ENCODE results near the gene ACBD3.

Gene ACBD3

GRCh38 chr1:226216056-226216455 is 29.5 kb upstream of the ACBD3 start:
- H4K20me1 ChIP-seq (ENCODE audit: insufficient read depth, low read length): no peaks in the 10 kb centered on the region
- H3K4me1 ChIP-seq (ENCODE audit: low read length): no peaks in the 10 kb centered on the region
- no peaks in the 10 kb centered on the region for H3F3A ChIP-seq (ENCODE audit: insufficient read depth, low read length)
- no peak overlapping the region for H2AFZ ChIP-seq (ENCODE audit: low read length)
- H3K4me3 ChIP-seq (ENCODE audit: low read length): no peak overlapping the region
- no peak overlapping the region for H3K27ac ChIP-seq (ENCODE audit: low read length)
- H3K79me2 ChIP-seq (ENCODE audit: low read length): no peaks in the 10 kb centered on the region
- H3K9me3 ChIP-seq (replicated peaks; ENCODE audit: insufficient read depth, low read length): no peaks in the 10 kb centered on the region
- no peak overlapping the region for H3K9ac ChIP-seq (ENCODE audit: low read length)
- TF ChIP-seq EZH2phosphoT487 (IDR thresholded peaks at IDR 0.05; ENCODE audit: low read length) (no peak), CTCF (IDR thresholded peaks at IDR 0.05; ENCODE audit: low read length) (no peak), EZH2 (optimal IDR thresholded peaks at IDR 0.05; ENCODE audit: low read depth, low read length) (no peak)
- no peaks in the 10 kb centered on the region for H3K36me3 ChIP-seq (replicated peaks; ENCODE audit: insufficient read depth, low read length)
- H3K9me2 ChIP-seq (replicated peaks; ENCODE audit: insufficient read depth, low read length): no peaks in the 10 kb centered on the region
- no peak overlapping the region for H3K4me2 ChIP-seq (ENCODE audit: low read depth, low read length)
- DNase-seq: no peak
- no peaks in the 10 kb centered on the region for H3K27me3 ChIP-seq (replicated peaks; ENCODE audit: insufficient read depth, low read length)

- Histone ChIP-seq H3K4me2 (ENCODE audit: low read depth, low read length) (no peak overlapping the region), H3K4me3 (ENCODE audit: low read length) (no peak overlapping the region), H3K4me1 (ENCODE audit: low read length) (no peaks in the 10 kb centered on the region), H3F3A (ENCODE audit: insufficient read depth, low read length) (no peaks in the 10 kb centered on the region), H3K79me2 (ENCODE audit: low read length) (no peaks in the 10 kb centered on the region), H3K27me3 (replicated peaks; ENCODE audit: insufficient read depth, low read length) (no peaks in the 10 kb centered on the region), H3K9me3 (replicated peaks; ENCODE audit: insufficient read depth, low read length) (no peaks in the 10 kb centered on the region), H3K9me2 (replicated peaks; ENCODE audit: insufficient read depth, low read length) (no peaks in the 10 kb centered on the region), H3K27ac (ENCODE audit: low read length) (no peak overlapping the region), H3K9ac (ENCODE audit: low read length) (no peak overlapping the region), H4K20me1 (ENCODE audit: insufficient read depth, low read length) (no peaks in the 10 kb centered on the region), H2AFZ (ENCODE audit: low read length) (no peak overlapping the region), H3K36me3 (replicated peaks; ENCODE audit: insufficient read depth, low read length) (no peaks in the 10 kb centered on the region)
- TF ChIP-seq EZH2phosphoT487 (IDR thresholded peaks at IDR 0.05; ENCODE audit: low read length) (no peak), CTCF (IDR thresholded peaks at IDR 0.05; ENCODE audit: low read length) (no peak), EZH2 (optimal IDR thresholded peaks at IDR 0.05; ENCODE audit: low read depth, low read length) (no peak)
- no peak for DNase-seq
Measured at GRCh38 chr1:226215239-226215638, 28.7 kb upstream of the ACBD3 start.

- H3K27ac ChIP-seq (ENCODE audit: low read length): no peak overlapping the region
- H3K79me2 ChIP-seq (ENCODE audit: low read length): no peaks in the 10 kb centered on the region
- no peak overlapping the region for H3K4me3 ChIP-seq (ENCODE audit: low read length)
- H3F3A ChIP-seq (ENCODE audit: insufficient read depth, low read length): no peaks in the 10 kb centered on the region
- no peaks in the 10 kb centered on the region for H3K9me2 ChIP-seq (replicated peaks; ENCODE audit: insufficient read depth, low read length)
- H2AFZ ChIP-seq (ENCODE audit: low read length): no peak overlapping the region
- TF ChIP-seq EZH2phosphoT487 (IDR thresholded peaks at IDR 0.05; ENCODE audit: low read length) (no peak), EZH2 (optimal IDR thresholded peaks at IDR 0.05; ENCODE audit: low read depth, low read length) (no peak), CTCF (IDR thresholded peaks at IDR 0.05; ENCODE audit: low read length) (no peak)
- H3K9ac ChIP-seq (ENCODE audit: low read length): no peak overlapping the region
- H4K20me1 ChIP-seq (ENCODE audit: insufficient read depth, low read length): no peaks in the 10 kb centered on the region
- no peak for DNase-seq
- no peaks in the 10 kb centered on the region for H3K9me3 ChIP-seq (replicated peaks; ENCODE audit: insufficient read depth, low read length)
- H3K4me2 ChIP-seq (ENCODE audit: low read depth, low read length): no peak overlapping the region
- no peaks in the 10 kb centered on the region for H3K4me1 ChIP-seq (ENCODE audit: low read length)
- no peaks in the 10 kb centered on the region for H3K27me3 ChIP-seq (replicated peaks; ENCODE audit: insufficient read depth, low read length)
- no peaks in the 10 kb centered on the region for H3K36me3 ChIP-seq (replicated peaks; ENCODE audit: insufficient read depth, low read length)
Measured at GRCh38 chr1:226212545-226212944, 26.0 kb upstream of the ACBD3 start.
